HG02884 (cell line): ENCODE measurements around the gene CRYL1.

ENCODE experiments used
- ATAC-seq: cut with Tn5 transposase; IDR thresholded peaks from one replicate; pipeline ENCODE4 v1.9.1; 2021; ENCODE audit warnings: mild to moderate bottlenecking, moderate library complexity; ENCODE audit not compliant: unreplicated experiment

CRYL1 gene

DNA sequence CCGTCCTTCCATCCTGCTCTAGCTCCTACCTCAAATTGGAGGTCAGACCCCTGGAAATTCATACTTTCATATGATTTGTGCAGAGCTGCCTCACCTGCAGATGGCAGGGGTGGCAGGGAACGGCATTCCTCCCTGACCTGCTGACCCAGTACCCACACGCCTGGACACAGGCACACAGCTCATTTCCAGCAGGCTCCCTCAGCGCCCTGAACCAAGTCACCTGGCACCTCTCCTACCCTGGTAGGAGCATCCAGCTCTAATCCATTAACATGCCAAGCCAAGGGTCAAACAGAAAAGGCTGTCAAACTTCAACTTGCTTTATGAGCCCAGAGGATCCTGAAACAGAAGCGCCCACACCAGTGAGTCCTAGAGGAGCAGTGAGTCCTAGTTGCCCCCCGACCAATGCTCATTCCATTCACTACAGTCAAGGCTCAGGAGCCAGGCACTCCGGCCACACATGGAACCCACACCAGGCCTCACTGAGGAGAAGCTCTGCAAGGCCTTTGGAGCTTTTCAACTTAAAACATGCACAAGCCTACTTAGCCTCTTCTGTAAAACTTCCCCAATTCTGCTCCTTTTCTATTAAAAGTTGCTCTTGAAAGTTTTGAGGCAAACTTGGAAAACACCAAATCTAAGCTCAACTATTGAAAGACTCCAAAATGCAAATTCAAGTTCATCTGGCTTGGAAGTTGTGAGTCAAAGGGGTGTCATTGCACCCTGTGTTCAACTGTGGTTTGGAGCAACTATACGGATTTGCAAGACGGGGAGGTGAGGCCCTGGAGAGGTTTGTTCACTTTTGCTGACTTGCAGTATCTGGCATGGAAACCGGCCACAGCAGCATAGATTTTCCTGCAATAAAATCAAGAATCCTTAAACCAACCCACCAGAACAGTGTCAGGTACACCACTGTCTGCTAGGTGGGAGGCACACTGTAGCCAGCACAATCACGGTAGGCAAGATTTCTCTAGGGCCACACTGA is 96.7 kb downstream of the CRYL1 start:
- ATAC-seq = no peak

DNA sequence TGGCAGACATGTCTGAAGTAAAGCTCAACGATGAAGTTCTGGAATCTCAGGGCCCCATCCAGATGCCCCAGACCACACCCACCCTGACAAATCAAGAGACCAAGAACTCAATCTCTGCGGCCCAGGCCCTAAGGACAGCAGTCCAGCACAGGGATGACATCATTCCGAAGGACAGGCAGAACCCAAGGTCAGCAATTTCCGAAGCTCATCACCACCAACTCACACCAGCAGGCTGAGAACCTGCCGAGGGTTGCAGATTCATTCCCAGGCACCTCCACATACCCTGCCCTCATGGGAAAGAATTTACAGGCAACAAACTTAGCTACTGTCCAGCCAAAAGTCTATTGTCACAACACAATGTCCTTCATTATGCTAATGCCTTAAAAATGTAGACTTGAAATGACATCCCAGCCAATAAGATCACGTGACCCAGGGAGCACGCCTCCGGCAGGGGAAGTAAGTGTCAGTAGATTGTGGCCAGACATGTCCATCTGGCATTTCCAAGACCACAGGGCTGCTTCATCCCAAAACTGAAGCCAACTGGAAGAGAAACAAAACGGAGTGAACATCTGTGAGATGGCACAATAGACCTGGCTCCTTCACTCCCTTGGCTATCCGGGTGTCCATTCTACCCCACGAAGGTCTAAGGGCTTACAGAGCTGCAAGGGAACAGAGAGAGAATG is 98.8 kb downstream of the CRYL1 start:
- ATAC-seq = no peak

- peak; percentile 78 for ATAC-seq
These were observed 99.8 kb downstream of the CRYL1 start for GRCh38 chr13:20425819-20426219.

DNA sequence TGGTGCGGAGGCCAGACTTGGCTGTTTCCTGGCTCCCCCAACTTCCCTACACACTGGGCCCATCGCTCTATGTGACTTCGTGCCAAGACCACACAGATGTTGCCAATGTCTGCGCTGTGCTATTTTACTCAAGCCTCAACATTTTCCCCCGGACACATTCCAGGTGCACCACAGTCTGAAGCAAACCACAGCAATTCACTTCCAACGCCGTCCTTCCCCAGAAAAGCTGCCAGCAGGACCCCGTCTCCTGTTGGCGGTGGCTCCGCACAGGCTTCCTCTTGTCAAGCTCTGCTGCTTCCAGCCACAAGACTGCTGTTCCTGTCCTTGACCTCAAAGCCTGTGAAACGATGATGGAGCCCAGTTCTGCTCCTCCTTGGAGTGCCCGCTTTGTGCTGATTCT is 100.7 kb downstream of the CRYL1 start:
- no peak for ATAC-seq

- ATAC-seq = no peak
These were observed 101.2 kb downstream of the CRYL1 start for GRCh38 chr13:20424559-20424852.

DNA sequence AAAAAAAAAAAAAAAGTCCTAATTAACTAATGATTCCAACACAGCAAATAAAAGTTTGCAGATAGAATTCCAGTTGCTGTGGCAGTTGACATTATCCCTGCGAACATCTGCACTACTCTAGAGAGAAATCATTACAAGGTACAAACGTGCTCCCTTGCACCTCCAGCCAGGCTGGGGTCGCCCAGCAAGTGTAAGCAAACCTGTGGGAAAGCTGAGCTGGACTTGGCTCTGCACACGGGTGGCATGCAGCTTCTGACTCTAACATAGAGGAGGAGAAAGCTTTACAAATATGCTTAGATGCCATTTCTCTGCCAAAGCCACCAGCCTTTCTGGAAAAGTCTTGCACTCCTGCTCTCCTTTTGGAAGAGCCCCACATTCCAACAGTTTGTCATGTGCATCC is 103.3 kb downstream of the CRYL1 start:
- ATAC-seq = no peak

GRCh38 chr13:20420938-20421337 is 104.7 kb downstream of the CRYL1 start:
- no peak for ATAC-seq

GRCh38 chr13:20418953-20419352 is 106.7 kb downstream of the CRYL1 start:
- no peak for ATAC-seq

- ATAC-seq = no peak
These were observed 109.4 kb downstream of the CRYL1 start for GRCh38 chr13:20416223-20416745.

- no peak for ATAC-seq
These were observed 110.0 kb downstream of the CRYL1 start for GRCh38 chr13:20415694-20416107.

- ATAC-seq = no peak
These were observed 110.4 kb downstream of the CRYL1 start for GRCh38 chr13:20415306-20415679.

DNA sequence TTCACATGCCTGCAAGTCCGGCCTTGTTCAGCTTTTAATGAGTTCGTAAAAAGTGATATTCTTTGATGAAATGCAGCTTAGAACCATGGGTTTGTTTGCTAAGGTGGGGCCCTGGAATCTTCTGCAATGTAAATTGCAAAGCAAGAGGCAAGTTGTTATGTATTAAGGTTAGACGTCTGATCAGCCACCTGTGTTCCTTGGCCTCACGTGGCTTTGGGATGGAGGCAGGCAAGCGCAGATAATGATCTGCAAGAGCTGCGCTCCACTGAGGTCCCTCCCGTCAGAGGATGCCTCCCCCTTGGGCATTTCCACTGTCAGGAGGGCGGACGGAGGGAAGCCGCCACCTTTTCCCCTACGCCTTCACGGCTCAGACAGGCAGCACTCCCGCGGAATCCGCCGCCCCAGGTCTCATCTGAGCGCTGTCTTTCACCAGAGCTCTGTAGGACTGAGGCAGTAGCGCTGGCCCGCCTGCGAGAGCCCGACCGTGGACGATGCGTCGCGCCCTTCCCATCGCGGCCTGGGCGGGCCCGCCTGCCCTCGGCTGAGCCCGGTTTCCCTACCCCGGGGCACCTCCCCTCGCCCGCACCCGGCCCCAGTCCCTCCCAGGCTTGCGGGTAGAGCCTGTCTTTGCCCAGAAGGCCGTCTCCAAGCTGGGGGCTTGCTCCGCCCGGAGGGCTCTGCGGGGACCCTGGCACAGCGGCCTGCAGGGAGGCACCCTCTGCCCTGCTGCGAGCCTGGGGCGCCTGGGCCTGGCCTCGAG is 110.9 kb downstream of the CRYL1 start:
- no peak for ATAC-seq

DNA sequence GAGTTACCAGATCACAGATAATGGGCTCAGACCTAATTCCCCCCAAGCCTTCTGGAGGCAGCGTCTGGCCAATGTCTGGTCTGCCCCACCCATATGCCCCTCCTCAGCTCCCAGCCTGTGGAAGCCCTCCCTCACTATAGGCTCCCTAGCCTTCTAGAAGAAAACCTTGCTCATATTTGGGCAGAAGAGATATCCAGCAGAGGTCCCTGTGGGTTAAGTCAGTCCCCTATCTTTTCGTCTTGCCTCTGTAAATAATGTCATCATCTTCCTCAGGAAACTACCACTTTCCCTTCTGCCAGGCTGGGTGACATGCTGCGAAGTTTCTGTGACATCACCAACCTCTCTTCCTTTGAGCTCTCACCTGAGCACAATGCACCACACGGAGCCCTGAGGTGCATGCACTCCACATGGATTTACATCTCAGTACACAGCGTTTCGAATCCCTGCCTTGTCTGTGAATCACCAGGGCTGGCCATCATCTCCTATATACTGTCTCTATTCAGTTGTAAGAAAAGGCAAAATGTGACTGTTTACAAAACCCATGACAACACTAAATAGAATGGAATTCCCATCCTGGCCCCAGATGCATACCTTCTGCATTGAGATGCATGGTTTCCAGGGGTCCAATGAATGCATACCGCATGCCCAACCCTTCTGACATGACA is 112.8 kb downstream of the CRYL1 start:
- no peak for ATAC-seq

DNA sequence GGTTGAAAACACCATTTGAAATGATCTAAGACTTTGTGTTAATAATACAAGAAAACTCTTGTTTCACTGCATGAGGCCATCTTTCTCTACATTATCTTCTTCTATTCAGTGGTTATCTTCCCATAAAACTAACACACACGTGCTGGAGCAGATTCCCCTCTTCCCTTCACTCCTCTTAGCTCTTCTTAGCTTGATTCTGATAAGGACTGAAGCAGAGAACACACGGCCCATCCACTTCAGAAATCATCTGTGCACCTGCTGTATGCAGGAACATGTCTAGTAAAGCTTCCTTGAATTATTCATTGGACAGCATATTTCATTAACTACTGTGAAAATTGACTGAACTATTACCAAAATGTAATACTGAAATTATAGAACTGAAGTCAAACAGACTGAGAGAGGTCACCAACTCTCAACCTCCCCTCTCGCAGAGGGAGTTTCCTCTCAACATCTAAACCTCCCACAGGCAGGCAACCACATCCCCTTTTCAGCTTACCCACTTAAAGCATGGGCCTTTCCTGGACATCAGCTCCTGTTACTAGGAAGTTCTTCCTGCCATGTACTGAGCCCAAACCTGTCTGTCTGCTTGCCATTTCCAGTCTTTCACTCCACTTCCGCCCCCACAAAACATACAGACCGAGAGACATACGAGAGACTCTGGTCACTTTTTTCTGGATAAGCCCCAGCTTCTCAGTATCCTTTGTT is 113.9 kb downstream of the CRYL1 start:
- ATAC-seq = peak; percentile 97

DNA sequence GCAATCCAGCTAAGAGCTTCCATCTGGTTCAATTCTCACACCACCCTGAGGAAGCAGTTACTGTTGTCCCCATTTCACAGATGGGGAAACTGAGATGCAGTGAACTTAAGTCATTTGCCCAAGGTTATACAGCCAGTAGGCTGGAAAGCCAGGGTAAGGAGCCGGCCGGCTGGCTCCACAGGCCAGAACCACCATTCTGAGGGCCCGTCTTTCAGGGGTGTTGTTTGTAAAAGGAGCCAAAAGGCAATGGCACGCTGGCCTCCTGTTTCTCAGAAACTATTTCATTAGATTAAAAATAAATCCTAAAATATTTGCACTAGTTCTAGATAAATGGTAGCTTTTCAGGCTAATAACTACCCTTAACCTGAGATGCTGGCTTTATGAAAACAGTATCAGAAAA is 114.9 kb downstream of the CRYL1 start:
- no peak for ATAC-seq

GRCh38 chr13:20408181-20408580 is 117.5 kb downstream of the CRYL1 start:
- no peak for ATAC-seq

GRCh38 chr13:20407759-20408158 is 117.9 kb downstream of the CRYL1 start:
- ATAC-seq = no peak

DNA sequence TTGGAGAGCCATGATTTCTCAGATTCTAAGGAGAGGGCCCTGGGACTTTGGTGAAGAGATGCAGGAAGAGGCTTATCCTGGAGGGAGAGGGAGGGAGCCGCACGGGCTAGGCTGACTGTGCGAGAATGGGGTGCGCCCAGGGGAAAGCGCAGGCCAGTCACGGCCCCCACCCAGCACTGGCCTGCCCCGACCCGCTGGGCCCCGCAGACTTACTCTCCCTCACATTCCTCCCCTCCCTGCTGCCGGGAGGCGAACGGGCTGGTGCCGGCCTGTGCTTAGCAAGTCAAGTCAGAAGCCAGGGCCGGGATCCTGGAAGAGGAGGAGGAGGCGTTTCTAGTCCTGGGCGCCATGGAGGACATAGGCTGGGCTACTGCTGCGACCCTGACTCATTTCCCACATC is 120.0 kb downstream of the CRYL1 start:
- no peak for ATAC-seq

- ATAC-seq = no peak
These were observed 121.0 kb downstream of the CRYL1 start for GRCh38 chr13:20404488-20405222.

DNA sequence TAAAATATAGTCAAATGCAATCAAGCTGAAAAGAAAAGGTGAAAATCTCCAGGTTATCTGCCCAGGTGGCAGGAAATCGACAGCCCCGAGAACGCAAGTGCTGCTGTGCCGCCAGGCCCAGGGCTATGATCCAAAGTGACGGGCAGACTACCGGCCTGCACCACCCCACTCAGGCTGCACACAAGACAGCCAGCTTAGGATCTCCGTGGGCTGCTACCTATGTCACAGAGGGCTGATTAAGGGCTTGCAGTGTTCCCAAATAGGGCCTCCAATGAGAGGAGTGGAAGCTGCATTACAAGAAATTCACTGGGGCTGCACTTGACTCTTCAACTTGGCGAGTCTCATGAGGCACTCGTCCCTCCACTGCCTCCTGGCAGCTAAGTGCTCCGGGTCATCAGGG is 121.8 kb downstream of the CRYL1 start:
- no peak for ATAC-seq
